Suprapubic skin (tissue), 4 donors: Measurements from ENCODE around the gene NANOS3.
A peak's percentile ranks its signal among the peaks of the same experiment; 100 is the strongest.

Experiments
- CTCF ChIP-seq, 2 donors: fragments of 200-600 bp in 1 of 2; fragments of 450-650 bp in 1 of 2; sonication (generic) in 1 of 2; IDR thresholded peaks; one replicate each; pipeline ENCODE4 v1.5.1; 2016 to 2019; ENCODE audit warnings: antibody characterized with exemption in 2 of 2, mild to moderate bottlenecking in 1 of 2, moderate library complexity in 1 of 2
- EP300 ChIP-seq: sonication (generic); formaldehyde crosslinking; IDR thresholded peaks from one replicate; pipeline ENCODE4 v1.6.1; 2017; ENCODE audit warnings: antibody characterized with exemption
- POLR2A ChIP-seq, 2 donors: fragments of 450-650 bp; IDR thresholded peaks; one replicate each; pipeline ENCODE4 v1.6.1; 2017; ENCODE audit warnings: antibody characterized with exemption in 2 of 2, mild to moderate bottlenecking in 2 of 2, moderate library complexity in 2 of 2
- POLR2AphosphoS5 ChIP-seq, 3 donors: sonication (generic); formaldehyde crosslinking; IDR thresholded peaks; one replicate each; pipeline ENCODE4 v1.6.1; 2017; ENCODE audit warnings: antibody characterized with exemption in 3 of 3

GRCh38 chr19:13838435-13839129 lies 38.4 kb upstream of the NANOS3 start:
- no peak for TF ChIP-seq CTCF (IDR thresholded peaks at IDR 0.05)
- no peak for TF ChIP-seq POLR2AphosphoS5 (IDR thresholded peaks at IDR 0.05)
- peak; percentile 61 to 67 for TF ChIP-seq POLR2A (IDR thresholded peaks at IDR 0.05)
- TF ChIP-seq EP300: no peak
